NOMO-1 (cell line): ENCODE data around the gene DPCD.
A peak's percentile ranks its signal among the peaks of the same experiment; 100 is the strongest.
"Not testable (repeated sequence)": the region's sequence is repeated elsewhere in the genome, so short reads cannot be mapped to it uniquely, and the experiment has no call there.

Experiments used
- DNase-seq, 2 experiments: peaks; one replicate each; lab custom pipeline; 2025; ENCODE audit not compliant: unreplicated experiment in 2 of 2; lab: John Stamatoyannopoulos, UW

The DPCD gene

GRCh38 chr10:101617102-101617823 is 29.1 kb downstream of the DPCD start:
- peak; percentile 88 to 97 for DNase-seq

- DNase-seq: peak in 1 of 2 experiments; percentile 10
These were observed 29.9 kb downstream of the DPCD start for GRCh38 chr10:101617824-101618568.

- DNase-seq: no peak
These were observed 30.8 kb downstream of the DPCD start for GRCh38 chr10:101618871-101619270.

GRCh38 chr10:101619983-101620382 is 31.9 kb downstream of the DPCD start:
- DNase-seq: no peak

DNA sequence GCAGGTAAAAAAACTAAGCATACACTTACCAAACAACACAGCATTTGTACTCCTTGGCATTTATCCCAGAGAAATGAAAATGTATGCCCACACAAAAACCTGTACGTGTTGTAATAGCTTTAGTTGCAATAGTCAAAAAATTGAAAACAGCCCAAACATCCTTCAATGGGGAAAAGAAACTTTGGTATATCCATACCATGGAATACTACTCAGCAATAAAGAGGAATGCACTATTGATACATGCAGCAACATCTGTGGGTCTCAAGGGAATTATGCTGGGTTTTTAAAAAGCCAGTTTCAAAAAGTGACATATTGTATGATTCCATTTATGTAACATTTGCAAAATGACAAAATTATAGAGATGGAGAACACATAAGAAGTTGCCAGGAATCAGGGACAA is 35.4 kb downstream of the DPCD start:
- no peak for DNase-seq

GRCh38 chr10:101624526-101625102 is 36.5 kb downstream of the DPCD start:
- DNase-seq: peak; percentile 8 to 10

DNA sequence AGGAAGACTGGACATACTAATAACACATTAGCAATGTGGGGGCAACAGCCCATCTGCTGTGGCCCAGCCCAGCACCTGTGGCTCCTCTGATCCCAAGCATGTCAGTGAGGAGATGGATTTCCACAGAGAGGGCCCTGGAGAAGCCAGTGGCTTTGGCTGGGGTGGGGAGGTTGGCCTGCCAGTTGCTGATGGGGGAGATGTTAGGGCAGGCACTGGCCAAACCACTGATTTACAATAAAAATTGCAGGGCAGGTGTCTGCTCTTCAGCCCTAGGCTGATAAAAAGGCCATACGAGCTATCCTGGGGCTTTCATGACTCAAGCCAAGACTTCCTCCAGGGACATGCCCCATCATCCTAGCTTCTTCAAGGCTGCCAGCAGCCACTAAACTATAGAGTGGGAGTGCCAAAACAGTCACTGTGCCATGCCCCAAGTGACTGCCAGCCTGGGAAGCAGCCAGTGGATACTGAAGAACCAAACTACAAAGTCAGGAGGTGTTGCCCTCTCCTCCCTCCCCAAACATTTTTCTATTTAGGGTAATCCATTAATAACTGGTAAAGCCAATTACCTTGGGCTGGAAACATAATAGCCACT is 37.8 kb downstream of the DPCD start:
- no peak for DNase-seq

DNA sequence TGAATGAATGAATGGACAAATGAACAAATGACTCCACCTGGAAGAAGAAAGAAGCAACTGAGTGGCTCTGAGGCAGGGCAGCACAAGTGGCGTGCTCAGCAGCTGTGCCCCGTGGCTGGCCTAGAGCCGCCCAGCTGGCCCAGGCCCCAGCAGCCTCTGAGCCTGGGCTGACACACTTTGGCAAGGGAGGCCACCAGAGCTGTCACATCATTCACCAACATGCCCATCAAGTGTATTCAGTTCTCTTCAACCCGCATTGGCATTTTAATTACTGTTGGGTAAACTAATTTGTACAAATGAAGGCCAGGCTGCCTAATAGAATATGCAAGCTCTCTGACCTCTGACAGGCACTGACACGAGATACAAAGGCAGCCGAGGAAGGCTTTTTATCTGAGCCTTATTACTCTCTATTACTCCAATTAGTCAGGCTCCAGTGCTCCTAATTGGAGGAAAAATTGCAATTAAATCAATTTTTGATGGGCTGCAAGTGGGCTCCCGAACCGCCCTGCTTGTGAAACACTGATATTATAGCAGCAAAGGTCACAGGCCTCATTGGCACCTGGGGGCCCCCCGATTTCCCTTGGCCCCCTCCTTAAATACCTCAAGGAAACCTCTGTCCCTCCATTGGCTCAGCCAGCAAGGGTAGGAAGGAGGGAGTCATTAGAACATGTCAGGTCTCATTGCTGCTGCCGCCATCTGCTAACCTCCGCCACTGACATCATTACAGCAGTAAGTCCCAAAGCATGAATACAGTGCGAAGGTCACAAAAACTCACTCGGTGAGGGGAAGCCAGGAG is 41.9 kb downstream of the DPCD start:
- DNase-seq: no peak

DNA sequence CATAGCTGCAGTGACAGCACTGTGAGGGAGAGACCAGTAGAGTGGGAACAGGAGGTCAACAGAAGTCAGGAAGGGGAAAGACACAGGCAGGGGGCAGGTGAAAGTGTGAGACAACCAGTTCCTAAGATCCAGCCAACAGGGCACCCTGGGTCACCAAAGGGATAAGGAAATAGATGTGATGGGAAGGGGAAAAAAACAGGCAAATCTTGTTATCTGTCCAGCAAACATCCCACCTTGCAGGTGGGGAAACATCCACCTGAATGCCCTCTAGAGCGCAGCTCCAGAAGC is 42.5 kb downstream of the DPCD start:
- no peak for DNase-seq

GRCh38 chr10:101631821-101632475 is 43.8 kb downstream of the DPCD start:
- no peak for DNase-seq

DNA sequence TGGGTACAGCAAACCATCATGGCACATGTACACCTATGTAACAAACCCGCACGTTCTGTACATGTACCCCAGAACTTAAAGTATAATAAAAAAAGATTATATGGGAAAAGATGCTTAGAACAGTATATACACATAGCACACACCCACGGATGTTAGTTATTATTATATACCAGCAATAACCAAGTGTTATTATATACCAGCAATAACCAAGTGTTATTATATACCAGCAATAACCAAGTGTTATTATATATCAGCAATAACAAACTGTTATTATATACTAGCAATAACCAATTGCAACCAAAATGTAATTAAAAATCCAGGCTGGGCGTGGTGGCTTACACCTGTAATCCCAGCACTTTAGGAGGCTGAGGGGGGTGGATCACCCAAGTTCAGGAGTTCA is 45.4 kb downstream of the DPCD start:
- not testable (repeated sequence) for DNase-seq

GRCh38 chr10:101639141-101639900 is 51.2 kb downstream of the DPCD start:
- DNase-seq: no peak

GRCh38 chr10:101643546-101643945 is 55.4 kb downstream of the DPCD start:
- DNase-seq: no peak

DNA sequence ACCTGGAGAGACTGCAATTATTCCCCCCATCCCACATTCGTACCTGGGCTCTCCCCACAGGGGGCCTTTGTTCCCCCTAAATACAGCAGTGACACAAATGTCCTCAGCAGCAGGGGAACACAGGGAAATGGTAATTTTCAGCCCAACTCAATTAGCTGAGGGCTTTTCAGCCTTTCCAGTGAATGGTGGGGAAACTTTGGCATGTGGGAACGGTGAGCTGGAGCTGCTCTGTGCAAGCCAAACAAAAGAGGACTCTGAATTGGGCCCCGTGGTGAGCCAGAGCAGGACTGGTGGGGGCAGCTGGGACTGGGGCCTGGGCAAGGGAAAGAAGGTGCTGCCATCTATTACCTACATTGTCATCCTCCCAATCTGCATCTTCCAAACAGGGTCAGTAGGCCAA is 55.9 kb downstream of the DPCD start:
- no peak for DNase-seq

GRCh38 chr10:101645659-101646058 is 57.5 kb downstream of the DPCD start:
- DNase-seq: no peak

- no peak for DNase-seq
These were observed 58.2 kb downstream of the DPCD start for GRCh38 chr10:101646364-101646763.

GRCh38 chr10:101647255-101647654 is 59.1 kb downstream of the DPCD start:
- no peak for DNase-seq

GRCh38 chr10:101649525-101650085 is 61.5 kb downstream of the DPCD start:
- DNase-seq: no peak

- no peak for DNase-seq
These were observed 62.7 kb downstream of the DPCD start for GRCh38 chr10:101650863-101651262.
